Mononuclear cell (primary cell): ENCODE results near the gene DMTF1. TPM values are rescaled to one million over a fixed set of nuclear protein-coding genes. Genes with fewer than 3 reads are reported as not detected.
A peak's percentile ranks its signal among the peaks of the same experiment; 100 is the strongest.
"Not testable (repeated sequence)": the region's sequence is repeated elsewhere in the genome, so short reads cannot be mapped to it uniquely, and the experiment has no call there.

Experiments
- H3K27me3 ChIP-seq: 2 replicates; pipeline ENCODE4 v1.6.0; 2011; ENCODE audit warnings: low read length, control low read depth; ENCODE audit not compliant: insufficient read depth
- H3K4me1 ChIP-seq: 2 replicates; pipeline ENCODE4 v1.5.1; 2011; ENCODE audit warnings: mild to moderate bottlenecking, low read length, control low read depth; ENCODE audit not compliant: insufficient read depth
- H3K4me3 ChIP-seq: 2 replicates; pipeline ENCODE4 v1.5.1; 2011; ENCODE audit warnings: mild to moderate bottlenecking, low read length, moderate library complexity
- H3K9me3 ChIP-seq: 2 replicates; pipeline ENCODE4 v1.5.1; 2011; ENCODE audit warnings: low read depth, mild to moderate bottlenecking, control low read depth, low read length
- total RNA-seq: library from RNA; depleted of rRNA; stranded (reverse); fragments of >200 nt; gene quantifications from one replicate; pipeline ENCODE4 v1.2.3, GENCODE V29; 2012

The DMTF1 gene
- total RNA-seq, 1 donor: 129 TPM

DNA sequence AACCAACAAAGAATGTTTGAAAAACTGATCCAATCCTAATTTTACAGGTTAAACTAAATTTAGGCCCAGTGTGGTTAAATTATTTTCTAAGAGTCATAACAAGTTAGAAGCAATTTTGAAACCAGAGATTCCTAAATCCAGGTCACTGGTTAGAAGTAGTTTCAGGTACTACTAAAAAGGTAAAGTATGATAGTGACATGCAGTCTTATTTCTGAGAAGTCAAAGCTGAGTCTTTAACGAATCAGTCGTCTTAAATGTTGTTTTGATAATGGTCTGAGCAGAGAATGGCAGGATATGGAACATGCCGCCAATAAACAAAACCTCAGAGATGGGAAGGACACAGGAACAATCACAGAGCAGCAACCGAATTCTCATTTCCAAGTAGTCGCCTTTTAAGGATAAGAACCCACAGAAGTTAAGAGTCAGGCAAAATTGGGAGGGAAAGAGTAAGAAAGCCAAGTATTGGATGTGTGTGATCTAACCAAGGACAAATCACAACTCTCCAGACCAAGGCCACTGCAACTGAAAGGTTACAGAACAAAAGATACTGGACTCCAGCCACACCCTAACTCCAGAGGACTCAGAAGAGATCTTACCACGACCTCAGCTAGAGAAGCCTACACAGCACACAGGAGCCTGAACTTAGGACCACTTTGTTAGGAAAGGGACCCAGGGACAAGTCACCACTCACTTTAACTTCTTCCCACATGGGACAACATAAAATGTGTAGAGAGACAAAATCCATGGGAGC, 47.6 kb downstream of the DMTF1 start:
- peaks cover 3% of the 10 kb centered on the region for H3K9me3 ChIP-seq
- H3K4me1 ChIP-seq: peaks cover 6% of the 10 kb centered on the region
- no peak overlapping the region for H3K4me3 ChIP-seq
- no peaks in the 10 kb centered on the region for H3K27me3 ChIP-seq

DNA sequence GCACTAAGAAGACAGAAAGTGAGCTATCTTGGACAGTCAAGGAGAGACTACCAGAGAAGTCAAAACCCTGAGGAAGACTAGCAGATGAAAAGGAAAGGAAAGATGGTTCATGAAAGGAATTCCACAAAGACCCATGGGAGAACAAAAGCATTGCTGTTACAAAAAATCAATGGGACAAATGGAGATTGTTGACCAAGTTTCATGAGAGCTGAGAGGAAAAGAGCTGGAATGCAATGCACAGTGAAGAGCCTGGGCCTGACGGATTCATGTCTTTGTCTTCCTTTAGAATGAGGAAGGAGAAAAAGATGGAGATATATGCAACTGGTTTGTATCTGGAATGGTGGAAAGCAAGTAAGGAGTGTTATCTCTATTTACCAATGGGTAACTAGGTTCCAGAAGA, 50.0 kb downstream of the DMTF1 start:
- H3K27me3 ChIP-seq: no peaks in the 10 kb centered on the region
- no peak overlapping the region for H3K4me3 ChIP-seq
- peaks cover 6% of the 10 kb centered on the region for H3K4me1 ChIP-seq
- H3K9me3 ChIP-seq: peaks cover 9% of the 10 kb centered on the region

DNA sequence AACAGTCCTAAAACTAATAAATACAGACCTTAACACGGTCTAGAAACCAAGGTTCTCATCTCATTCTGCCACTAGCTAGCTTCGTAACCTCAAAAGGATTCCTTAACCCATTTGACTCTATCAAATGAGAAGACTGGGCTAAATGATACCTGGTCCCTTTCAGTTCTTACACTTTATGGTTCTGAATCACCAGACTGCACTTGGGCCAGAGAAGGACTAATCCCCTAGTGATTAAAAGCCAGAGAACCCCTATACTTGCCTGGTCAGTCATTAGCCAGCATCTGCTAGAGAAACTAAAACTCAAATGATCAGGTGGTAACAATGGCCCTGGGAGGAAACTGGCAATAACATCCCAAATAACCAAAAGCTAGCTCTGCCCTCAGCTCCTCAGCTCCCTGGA, 50.5 kb downstream of the DMTF1 start:
- no peaks in the 10 kb centered on the region for H3K27me3 ChIP-seq
- no peak overlapping the region for H3K4me3 ChIP-seq
- peaks cover 9% of the 10 kb centered on the region for H3K9me3 ChIP-seq
- peaks cover 6% of the 10 kb centered on the region for H3K4me1 ChIP-seq

DNA sequence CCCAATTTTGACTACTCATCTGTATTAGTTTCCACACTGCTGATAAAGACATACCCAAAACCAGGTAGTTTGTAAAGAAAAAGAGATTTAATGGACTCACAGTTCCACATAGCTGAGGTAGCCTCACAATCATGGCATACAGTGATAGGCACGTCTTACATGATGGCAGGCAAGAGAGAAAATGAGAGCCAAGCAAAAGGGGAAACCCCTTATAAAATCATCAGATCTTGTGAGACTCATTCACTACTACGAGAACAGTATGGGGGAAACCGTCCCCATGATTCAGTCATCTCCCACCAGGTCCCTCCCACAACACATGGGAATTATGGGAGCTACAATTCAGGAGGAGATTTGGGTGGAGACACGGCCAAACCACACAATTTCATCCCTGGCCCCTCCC, 51.7 kb downstream of the DMTF1 start:
- H3K27me3 ChIP-seq, H3K4me3 ChIP-seq, H3K9me3 ChIP-seq: not testable (repeated sequence)
- peaks cover 12% of the 10 kb centered on the region for H3K4me1 ChIP-seq

DNA sequence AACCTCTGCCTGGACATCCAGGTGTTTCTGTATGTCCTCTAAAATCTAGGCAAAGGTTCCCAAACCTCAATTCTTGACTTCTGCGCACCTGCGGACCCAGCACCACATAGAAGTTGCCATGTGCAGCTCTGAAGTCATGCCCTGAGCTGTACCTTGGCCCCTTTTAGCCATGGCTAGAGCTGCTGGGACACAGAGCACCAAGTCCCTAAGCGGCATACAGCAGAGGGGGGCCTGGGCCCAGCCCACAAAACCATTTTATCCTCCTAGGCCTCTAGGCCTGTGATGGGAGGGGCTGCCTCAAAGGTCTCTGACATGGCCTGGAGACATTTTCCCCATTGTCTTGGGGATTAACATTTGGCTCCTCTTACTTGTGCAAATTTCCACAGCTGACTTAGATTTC, 52.7 kb downstream of the DMTF1 start:
- no peaks in the 10 kb centered on the region for H3K27me3 ChIP-seq
- no peak overlapping the region for H3K4me3 ChIP-seq
- peaks cover 18% of the 10 kb centered on the region for H3K4me1 ChIP-seq
- H3K9me3 ChIP-seq: peaks cover 9% of the 10 kb centered on the region

DNA sequence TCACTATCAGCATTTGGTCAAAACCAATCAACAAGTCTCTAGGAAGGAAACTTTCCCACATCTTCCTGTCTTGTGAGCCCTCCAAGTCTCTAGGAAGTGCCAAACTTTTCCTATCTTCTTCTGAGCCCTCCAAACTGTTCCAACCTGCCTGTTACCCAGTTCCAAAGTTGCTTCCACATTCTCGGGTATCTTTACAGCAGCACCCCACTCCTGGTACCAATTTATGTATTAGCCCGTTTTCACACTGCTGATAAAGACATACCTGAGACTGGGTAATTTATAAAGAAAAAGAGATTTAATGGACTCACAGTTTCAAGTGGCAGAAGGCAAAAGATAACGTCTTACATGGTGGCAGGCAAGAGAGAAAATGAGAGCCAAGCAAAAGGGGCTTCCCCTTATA, 53.4 kb downstream of the DMTF1 start:
- not testable (repeated sequence) for H3K4me3 ChIP-seq, H3K9me3 ChIP-seq, H3K27me3 ChIP-seq
- peaks cover 21% of the 10 kb centered on the region for H3K4me1 ChIP-seq

DNA sequence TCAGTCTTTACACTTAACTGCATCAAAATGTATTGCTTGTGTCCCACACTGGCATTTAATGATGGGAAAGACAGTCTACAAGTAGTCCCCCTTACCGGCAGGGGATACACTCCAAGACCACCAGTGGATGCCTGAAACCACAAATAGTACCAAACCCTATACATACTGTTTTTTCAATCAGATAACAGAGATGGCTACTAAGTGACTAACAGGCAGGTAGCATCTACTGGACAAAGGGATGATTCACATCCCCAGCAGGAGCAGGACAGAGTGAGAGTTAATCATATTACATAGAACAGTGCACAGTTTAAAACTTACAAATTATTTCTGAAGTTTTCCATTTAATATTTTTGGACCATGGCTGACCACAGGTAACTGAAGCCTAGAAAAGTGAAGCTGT, 54.1 kb downstream of the DMTF1 start:
- H3K27me3 ChIP-seq: no peaks in the 10 kb centered on the region
- H3K9me3 ChIP-seq: peaks cover 9% of the 10 kb centered on the region
- H3K4me1 ChIP-seq: peaks cover 28% of the 10 kb centered on the region
- H3K4me3 ChIP-seq: no peak overlapping the region

DNA sequence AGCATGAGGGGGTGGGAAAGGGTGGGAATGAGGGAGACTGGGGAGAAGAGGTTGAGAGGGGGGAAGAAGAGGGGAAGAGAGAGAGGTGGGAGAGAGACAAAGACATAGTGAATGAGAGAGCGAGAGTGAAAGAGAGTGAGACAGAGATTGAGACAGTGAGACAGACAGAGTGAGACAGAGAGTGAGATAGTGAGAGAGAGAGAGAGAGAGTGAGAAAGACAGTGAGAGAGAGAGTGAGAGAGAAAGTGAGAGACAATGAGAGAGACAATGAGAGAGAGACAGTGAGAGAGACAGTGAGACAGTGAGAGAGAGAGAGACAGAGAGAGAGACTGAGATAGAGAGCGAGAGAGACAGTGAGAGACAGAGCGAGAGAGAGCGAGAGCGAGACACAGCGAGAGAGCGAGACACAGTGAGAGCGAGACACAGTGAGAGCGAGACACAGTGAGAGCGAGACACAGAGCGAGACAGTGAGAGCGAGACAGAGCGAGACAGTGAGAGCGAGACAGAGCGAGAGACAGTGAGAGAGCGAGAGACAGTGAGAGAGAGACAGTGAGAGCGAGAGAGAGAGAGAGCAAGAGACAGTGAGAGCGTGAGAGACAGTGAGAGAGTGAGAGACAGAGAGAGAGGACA, 57.2 kb downstream of the DMTF1 start:
- Histone ChIP-seq H3K9me3 (peaks cover 5% of the 10 kb centered on the region), H3K4me3 (no peak overlapping the region), H3K27me3 (no peaks in the 10 kb centered on the region), H3K4me1 (peaks cover 58% of the 10 kb centered on the region)

DNA sequence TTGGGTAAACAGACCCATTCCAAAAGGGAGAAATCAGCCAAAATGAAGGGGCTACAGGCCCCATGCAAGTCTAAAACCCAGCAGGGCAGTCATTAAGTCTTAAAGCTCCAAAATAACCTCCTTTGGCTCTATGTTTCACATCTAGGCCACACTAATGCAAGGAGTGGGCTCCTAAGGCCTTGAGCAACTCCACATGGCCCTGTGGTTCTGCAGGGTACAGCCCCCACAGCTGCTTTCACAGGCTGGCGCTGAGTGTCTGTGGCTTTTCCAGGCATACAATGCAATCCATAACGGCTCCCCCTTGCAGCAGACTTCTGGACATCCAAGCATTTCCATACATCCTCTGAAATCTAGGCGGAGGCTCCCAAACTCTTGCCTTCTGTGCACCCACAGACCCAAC, 58.3 kb downstream of the DMTF1 start:
- H3K4me3 ChIP-seq: no peak overlapping the region
- peaks cover 67% of the 10 kb centered on the region for H3K4me1 ChIP-seq
- no peaks in the 10 kb centered on the region for H3K27me3 ChIP-seq
- peaks cover 5% of the 10 kb centered on the region for H3K9me3 ChIP-seq

DNA sequence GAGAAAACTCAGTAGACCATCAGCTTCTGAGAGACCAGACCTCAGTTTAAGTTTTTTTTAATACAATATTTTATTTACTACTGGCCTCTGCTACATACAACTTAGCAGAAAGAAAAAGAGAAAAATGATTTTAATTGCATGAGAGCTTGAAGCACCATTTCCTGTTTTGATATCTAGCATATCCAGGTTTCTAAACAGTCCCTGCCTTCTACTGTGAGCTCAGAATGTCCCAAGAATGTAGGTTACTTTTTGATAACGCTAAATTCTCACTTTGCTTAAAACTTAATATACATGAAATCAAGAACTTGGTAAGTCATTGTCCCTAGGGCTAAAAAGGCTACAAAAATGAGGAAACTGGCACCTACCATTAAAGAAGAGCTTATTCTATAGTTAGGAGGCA, 60.2 kb downstream of the DMTF1 start:
- no peaks in the 10 kb centered on the region for H3K9me3 ChIP-seq
- no peak overlapping the region for H3K4me3 ChIP-seq
- peaks cover 85% of the 10 kb centered on the region for H3K4me1 ChIP-seq
- no peaks in the 10 kb centered on the region for H3K27me3 ChIP-seq

DNA sequence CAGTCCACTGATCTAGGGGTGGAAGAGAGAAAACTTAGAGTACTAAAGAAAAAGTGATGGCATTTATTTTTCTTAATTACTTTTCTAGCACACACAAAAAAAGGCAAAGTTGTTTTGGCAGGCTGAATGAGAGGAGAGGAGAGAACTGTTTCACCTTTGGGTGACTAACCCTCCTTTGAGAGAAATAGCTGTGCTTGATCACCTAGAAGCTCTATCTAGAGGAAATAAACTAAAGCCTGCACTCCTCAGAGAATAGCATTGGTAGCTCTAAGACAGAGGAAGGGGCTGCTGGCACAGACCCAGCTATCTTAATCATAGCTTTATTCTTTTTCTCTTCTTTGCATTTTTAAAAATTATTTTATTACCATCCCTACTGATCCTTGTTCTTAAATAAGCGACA, 61.0 kb downstream of the DMTF1 start:
- peaks cover 93% of the 10 kb centered on the region for H3K4me1 ChIP-seq
- H3K4me3 ChIP-seq: no peak overlapping the region
- no peaks in the 10 kb centered on the region for H3K9me3 ChIP-seq
- no peaks in the 10 kb centered on the region for H3K27me3 ChIP-seq

DNA sequence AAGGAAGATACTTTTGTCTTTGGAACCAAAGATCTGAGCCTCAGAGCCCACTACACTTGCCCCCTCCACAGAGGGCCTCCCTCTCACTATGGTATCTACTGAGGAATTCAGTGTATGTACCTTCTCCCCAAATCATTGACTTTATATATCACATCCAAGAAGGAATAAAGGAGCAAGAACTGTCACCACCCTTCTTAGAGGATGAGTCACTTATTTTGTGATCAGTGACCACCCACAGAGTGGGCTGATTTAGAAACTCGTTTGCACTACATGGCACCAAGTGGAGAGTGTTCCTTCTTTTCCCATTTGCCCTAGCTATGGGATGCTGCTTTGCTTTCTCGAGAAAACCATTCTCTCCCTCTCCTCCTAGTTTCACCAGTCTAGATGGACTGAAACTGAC, 61.6 kb downstream of the DMTF1 start:
- H3K4me3 ChIP-seq: no peak overlapping the region
- H3K4me1 ChIP-seq: peaks cover 93% of the 10 kb centered on the region
- H3K27me3 ChIP-seq: no peaks in the 10 kb centered on the region
- H3K9me3 ChIP-seq: no peaks in the 10 kb centered on the region

DNA sequence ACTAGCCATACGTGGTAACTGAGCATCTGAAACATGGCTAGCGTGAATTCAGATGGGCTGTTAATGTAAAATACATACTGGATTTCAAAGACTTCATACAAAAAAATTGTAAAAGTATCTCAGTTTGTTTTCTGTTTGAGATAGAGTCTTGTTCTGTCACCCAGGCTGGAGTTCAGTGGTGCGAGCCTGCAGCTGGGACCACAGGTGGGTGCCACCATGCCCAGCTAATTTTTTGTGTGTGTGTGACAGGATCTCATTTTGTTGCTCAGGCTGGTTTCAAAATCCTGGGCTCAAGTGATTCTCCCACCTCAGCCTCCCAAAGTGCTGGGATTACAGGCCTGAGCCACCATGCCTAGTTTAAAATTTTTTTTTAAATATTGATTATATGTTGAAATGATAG, 62.8 kb downstream of the DMTF1 start:
- no peaks in the 10 kb centered on the region for H3K9me3 ChIP-seq
- peaks cover 84% of the 10 kb centered on the region for H3K4me1 ChIP-seq
- no peak overlapping the region for H3K4me3 ChIP-seq
- no peaks in the 10 kb centered on the region for H3K27me3 ChIP-seq

DNA sequence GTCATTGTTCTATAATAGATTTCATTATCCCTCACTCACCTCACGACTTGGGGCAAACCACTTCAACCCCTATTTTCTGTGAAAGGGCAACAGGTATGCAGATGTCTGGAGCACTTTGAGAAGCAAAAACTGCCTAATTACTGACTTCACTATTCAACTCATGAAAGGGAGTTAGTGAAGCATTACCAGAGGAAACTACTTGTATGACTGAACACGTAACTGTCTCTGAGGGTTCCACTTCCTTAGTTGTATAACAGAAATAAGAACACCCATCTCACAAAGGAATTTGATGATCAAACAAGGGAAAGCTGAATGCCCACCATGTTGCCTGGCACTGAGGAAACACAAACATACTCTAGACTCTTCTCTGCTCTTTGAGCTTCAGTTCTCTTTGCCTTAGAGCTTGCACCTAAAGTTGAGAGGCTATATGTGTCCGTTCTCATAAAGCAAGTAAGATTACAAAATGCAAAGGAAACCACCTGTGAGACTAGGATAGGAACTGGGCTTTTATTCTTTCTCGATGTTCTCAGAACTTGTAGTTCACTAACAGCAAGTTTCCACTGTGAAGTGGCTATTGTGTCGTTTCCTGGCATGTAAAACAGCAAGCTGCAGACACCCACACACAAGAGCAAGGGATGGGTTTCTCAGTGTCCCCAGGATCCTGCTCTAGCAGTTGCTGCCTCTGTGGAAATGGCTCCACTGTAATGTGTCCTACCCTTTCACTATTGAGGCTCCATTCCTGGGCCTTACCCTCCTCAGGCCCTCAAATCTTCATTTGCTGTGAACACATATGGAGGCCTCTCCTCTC, 64.7 kb downstream of the DMTF1 start:
- no peaks in the 10 kb centered on the region for H3K9me3 ChIP-seq
- peak overlapping the region; percentile 10 for H3K4me3 ChIP-seq

DNA sequence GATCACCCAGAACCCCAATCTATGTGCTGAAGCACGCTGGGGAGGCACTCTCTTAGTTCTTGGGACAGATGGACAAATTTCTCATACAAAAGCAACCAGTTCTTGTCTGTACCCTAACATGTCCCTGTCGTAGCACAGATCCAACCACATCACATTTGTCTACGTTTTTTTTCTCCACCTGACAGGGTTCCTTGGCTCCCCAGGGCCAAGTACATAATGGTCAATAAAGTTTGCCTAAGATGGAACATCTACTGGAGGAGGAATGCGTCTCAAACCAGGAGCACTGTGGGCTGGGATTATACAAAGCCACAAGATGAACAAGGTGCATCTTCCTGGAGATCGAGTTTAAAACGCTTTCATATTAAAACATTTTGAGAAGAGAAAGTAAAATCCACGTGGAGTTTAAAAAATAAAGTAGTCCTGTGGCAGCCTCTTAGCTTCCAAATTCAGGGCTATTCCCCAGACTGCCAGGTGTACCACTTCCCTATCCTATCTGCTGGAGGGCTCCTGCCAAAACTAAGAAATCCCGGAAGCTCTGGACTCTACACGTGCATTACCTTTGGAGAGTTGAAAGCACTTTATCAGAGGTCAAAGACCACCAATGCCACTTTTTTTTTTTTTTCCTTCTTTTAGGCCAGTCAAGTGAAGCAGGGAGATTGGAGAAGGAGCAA, 65.9 kb downstream of the DMTF1 start:
- peaks cover 20% of the 10 kb centered on the region for H3K27me3 ChIP-seq
- H3K4me1 ChIP-seq: peaks cover 62% of the 10 kb centered on the region
- no peaks in the 10 kb centered on the region for H3K9me3 ChIP-seq
- H3K4me3 ChIP-seq: peak overlapping the region; percentile 91

More for the DNA sequence above, 64.7 kb downstream of the DMTF1 start:
- H3K4me1 ChIP-seq: peaks cover 74% of the 10 kb centered on the region
- H3K27me3 ChIP-seq: peaks cover 13% of the 10 kb centered on the region
